Body of pancreas (tissue), 4 donors: Measurements from ENCODE around the gene MUL1. TPM values are rescaled to one million over a fixed set of nuclear protein-coding genes. Genes with fewer than 3 reads are reported as not detected.

Experiments
- ATAC-seq: fragments of 150-250 bp; one replicate; pipeline ENCODE4 v1.9.1; 2016
- DNase-seq, 4 donors: peaks; one replicate each; pipeline ENCODE4 v3.0.0-alpha.2; 2019
- H3K27ac ChIP-seq, 4 donors: fragments of 200-600 bp; sonication (generic); 1 replicate in 3 of 4; 2 replicates in 1 of 4; pipeline versions ENCODE4 v1.5.1 to v1.6.1; 2016 to 2019; ENCODE audit warnings: mild to moderate bottlenecking in 1 of 4, mixed read lengths in 1 of 4, moderate library complexity in 1 of 4
- H3K27me3 ChIP-seq, 2 donors: fragments of 200-600 bp; sonication (generic); one replicate each; pipeline ENCODE4 v1.6.0; 2016; ENCODE audit warnings: mild to moderate bottlenecking in 1 of 2
- H3K36me3 ChIP-seq, 2 donors: fragments of 200-600 bp; sonication (generic); replicated peaks in 1 of 2; 2 replicates each; pipeline ENCODE4 v1.5.1; 2016; ENCODE audit warnings: low read depth in 2 of 2; ENCODE audit not compliant: insufficient read depth in 1 of 2
- H3K4me1 ChIP-seq: fragments of 200-600 bp; sonication (generic); one replicate; pipeline ENCODE4 v1.6.0; 2016
- H3K4me3 ChIP-seq, 2 donors: fragments of 200-600 bp; sonication (generic); 1 replicate in 1 of 2; 2 replicates in 1 of 2; pipeline ENCODE4 v1.5.1; 2016 to 2019
- H3K9me3 ChIP-seq, 3 donors: fragments of 200-600 bp; sonication (generic); 1 replicate in 2 of 3; 2 replicates in 1 of 3; pipeline ENCODE4 v1.5.1; 2016
- POLR2A ChIP-seq, 3 donors: fragments of 450-650 bp; IDR thresholded peaks; one replicate each; pipeline ENCODE4 v1.6.1; 2016; ENCODE audit warnings: antibody characterized with exemption in 3 of 3, mild to moderate bottlenecking in 2 of 3
- WGBS, 2 donors: methylation state at CpG; one replicate each; pipeline ENCODE4 v1.1.5; 2017; 5-methylcytosine and 5-hydroxymethylcytosine counted together
- intact Hi-C: fragments of 100-400 bp; cut with DNase I; formaldehyde crosslinking; loops from one replicate; pipeline ENCODE4 v1.15.1; 2023
- total RNA-seq, 2 donors: library from RNA; depleted of rRNA; stranded (reverse); fragments of >200 nt; gene quantifications; one replicate each; pipeline ENCODE4 v1.1.0, GENCODE V29; 2016
- TF ChIP-seq, protein P1 (sequence below), 7 experiments: fragments of 450-650 bp in 4 of 7; fragments of 200-600 bp in 3 of 7; sonication (generic) in 3 of 7; IDR thresholded peaks; one replicate each; pipeline ENCODE4 v1.5.1; 2016 to 2019; ENCODE audit warnings: antibody characterized with exemption in 7 of 7

Gene MUL1
- total RNA-seq, 2 donors from 2014 or later = 18.7 to 20.4 TPM

DNA sequence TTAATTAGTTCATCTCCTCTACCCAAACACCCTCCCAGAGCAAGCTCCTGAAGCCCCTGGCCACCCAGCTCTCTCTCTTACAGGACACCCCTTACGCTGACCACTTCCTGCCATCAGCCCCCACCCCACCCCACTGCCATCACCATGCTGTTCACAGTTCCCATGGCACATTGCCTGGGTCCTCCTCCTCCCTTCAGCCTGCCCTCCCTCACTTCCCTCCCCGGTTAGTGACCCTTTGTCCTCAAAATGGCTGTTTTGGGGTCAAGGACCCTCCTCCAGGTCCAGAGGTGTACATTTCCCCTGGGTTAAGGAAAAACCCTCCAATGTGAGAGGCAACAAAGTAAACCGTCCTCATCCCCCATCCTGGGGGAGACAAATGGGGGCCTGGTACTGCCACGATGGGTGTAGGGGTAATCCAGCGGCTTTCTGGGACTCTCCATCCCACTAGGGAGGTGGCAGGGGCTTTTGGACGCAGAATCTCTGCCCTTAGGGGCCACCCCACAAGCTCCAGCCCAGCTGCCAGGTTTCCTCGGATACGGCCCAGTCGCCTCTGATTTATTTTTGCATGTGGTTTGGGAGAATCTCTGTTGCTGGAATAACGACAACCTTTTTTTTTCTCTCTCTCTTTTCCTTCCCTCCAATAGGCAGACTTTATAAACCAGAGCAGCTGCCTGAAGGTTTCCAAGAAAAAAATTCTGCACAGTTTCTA is 30.4 kb downstream of the MUL1 start:
- no peaks in the 10 kb centered on the region for H3K36me3 ChIP-seq
- H3K4me1 ChIP-seq = peaks cover 33% of the 10 kb centered on the region
- H3K27ac ChIP-seq = no peak overlapping the region
- no peaks in the 10 kb centered on the region for H3K9me3 ChIP-seq
- no peak for ATAC-seq
- no peaks in the 10 kb centered on the region for H3K27me3 ChIP-seq
- 61% methylated on average over 10 of the region's 10 CpGs for WGBS, 2 donors
- DNase-seq = no peak
- no peak overlapping the region for H3K4me3 ChIP-seq
- TF ChIP-seq, protein P1, sequence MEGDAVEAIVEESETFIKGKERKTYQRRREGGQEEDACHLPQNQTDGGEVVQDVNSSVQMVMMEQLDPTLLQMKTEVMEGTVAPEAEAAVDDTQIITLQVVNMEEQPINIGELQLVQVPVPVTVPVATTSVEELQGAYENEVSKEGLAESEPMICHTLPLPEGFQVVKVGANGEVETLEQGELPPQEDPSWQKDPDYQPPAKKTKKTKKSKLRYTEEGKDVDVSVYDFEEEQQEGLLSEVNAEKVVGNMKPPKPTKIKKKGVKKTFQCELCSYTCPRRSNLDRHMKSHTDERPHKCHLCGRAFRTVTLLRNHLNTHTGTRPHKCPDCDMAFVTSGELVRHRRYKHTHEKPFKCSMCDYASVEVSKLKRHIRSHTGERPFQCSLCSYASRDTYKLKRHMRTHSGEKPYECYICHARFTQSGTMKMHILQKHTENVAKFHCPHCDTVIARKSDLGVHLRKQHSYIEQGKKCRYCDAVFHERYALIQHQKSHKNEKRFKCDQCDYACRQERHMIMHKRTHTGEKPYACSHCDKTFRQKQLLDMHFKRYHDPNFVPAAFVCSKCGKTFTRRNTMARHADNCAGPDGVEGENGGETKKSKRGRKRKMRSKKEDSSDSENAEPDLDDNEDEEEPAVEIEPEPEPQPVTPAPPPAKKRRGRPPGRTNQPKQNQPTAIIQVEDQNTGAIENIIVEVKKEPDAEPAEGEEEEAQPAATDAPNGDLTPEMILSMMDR (IDR thresholded peaks at IDR 0.05) = no peak
- TF ChIP-seq POLR2A (IDR thresholded peaks at IDR 0.05) = no peak
- intact Hi-C loops = no loop called here

DNA sequence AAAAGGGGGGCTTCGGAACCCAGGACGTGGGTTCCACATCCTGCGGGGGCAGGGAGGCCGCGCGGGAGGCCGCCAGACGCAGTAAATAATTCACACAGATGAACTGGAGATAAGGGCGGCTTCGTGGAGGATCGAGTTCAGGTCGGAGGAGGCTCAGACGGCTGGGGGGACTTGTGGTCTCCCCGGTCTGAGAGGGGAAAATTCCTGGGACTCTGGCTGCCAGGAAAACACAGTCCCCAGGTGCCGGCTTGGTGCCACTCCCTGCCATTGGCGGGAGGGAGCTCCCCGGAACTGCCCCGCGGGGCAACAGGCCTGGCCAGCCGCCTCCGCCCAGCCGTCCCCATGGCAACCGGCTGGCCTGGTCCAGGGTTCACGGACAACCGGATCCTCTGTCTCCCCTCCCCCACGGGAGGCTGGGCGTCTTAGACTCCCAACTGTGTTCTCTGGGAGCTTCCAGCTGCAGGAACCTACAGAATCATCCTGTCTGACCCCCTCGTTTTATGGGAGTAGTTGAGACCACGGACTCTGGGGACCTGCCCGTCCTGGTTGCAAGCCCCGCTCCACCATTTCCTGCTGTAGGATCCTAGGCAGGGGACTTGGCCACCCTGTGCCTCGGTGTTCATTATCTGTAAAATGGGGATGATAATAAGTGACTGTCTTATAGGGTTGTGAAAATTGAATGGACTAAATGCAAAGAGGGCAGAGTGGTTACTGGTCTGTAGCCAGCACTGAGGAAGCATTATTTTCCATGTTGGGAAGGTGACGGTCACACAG is 31.5 kb downstream of the MUL1 start:
- H3K4me1 ChIP-seq = peaks cover 30% of the 10 kb centered on the region
- intact Hi-C loops = no loop called here
- no peaks in the 10 kb centered on the region for H3K36me3 ChIP-seq
- ATAC-seq (peak; percentile 51), DNase-seq (peak; percentile 35 to 70 (median 58))
- no peak overlapping the region for H3K4me3 ChIP-seq
- 7 to 34% methylated on average over 7 to 32 of the region's 33 CpGs for WGBS, 2 donors
- H3K27me3 ChIP-seq = no peaks in the 10 kb centered on the region
- H3K9me3 ChIP-seq = no peaks in the 10 kb centered on the region
- TF ChIP-seq, protein P1 (IDR thresholded peaks at IDR 0.05) = no peak
- TF ChIP-seq POLR2A (IDR thresholded peaks at IDR 0.05) = no peak
- H3K27ac ChIP-seq = peak overlapping the region in 1 of 4 donors; percentile 8

DNA sequence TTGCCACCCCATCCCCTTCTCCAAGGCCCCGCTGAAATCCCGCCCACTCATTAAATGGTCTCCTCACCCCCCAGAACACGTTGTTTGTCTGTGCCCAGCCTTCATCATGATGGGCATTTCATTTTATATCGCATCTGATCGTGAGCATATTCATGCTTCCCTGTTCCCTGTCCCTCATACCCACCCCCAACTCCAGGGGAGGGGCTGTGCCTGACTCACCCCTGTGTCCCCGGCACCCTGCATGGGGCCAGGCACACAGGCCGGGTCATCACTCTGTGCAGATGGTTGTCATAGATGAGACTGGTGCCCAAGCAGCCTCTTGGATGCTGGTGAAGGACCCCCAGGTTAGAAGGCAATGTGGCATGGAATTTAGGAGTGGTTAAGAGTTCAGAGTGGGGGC is 33.0 kb downstream of the MUL1 start:
- DNase-seq = no peak
- TF ChIP-seq, protein P1 (IDR thresholded peaks at IDR 0.05) = no peak
- no peak for TF ChIP-seq POLR2A (IDR thresholded peaks at IDR 0.05)
- no peaks in the 10 kb centered on the region for H3K27me3 ChIP-seq
- 54% methylated on average over 5 to 6 of the region's 7 CpGs for WGBS, 2 donors
- no peak overlapping the region for H3K4me3 ChIP-seq
- intact Hi-C loops = no loop called here
- ATAC-seq = no peak
- no peaks in the 10 kb centered on the region for H3K36me3 ChIP-seq
- H3K27ac ChIP-seq = no peak overlapping the region
- no peaks in the 10 kb centered on the region for H3K9me3 ChIP-seq
- peaks cover 16% of the 10 kb centered on the region for H3K4me1 ChIP-seq

DNA sequence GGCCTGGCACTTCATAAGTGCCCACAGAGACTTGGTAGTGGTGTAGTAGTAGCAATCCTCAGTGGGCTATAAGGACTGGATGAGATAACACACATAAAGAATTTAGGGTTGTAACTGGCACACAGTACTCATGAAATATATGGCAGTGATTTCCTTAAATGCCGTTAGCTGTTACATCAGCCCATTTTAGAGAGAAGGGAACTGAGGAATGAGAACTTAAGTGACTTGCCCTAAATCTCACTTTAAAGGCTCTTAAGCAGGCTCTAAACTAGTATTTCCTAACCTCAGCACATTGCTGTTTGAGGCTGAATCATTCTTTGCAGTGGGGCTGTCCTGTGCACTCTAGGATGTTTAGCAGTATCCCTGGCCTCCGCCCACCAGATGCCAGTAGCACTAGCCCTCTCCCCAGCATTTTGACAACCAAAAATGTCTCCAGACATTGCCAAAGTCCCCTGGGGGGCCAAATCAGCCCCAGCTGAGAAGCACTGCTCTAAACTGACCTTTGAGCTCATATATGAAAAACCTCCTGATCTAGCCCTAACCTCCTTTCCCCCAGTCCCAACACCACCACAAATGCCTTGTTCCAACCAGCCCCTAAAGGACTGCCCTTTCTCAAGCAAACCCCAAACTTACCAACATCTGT is 33.5 kb downstream of the MUL1 start:
- Histone ChIP-seq H3K4me1 (peaks cover 13% of the 10 kb centered on the region), H3K9me3 (no peaks in the 10 kb centered on the region), H3K4me3 (no peak overlapping the region), H3K27ac (no peak overlapping the region), H3K36me3 (no peaks in the 10 kb centered on the region), H3K27me3 (no peaks in the 10 kb centered on the region)
- no peak for DNase-seq
- TF ChIP-seq POLR2A (IDR thresholded peaks at IDR 0.05) = no peak
- TF ChIP-seq, protein P1 (IDR thresholded peaks at IDR 0.05) = no peak
- intact Hi-C loops = no loop called here
- ATAC-seq = no peak
- 72 to 73% methylated on average over 2 of the region's 2 CpGs for WGBS, 2 donors
